ENCODE data around the gene NDRG4.

GRCh38 chr16:58461640-58462039, 38.3 kb upstream of the NDRG4 start:
- TF ChIP-seq POLR2A (IDR thresholded peaks at IDR 0.05), result no peak
- TF ChIP-seq, protein P1, sequence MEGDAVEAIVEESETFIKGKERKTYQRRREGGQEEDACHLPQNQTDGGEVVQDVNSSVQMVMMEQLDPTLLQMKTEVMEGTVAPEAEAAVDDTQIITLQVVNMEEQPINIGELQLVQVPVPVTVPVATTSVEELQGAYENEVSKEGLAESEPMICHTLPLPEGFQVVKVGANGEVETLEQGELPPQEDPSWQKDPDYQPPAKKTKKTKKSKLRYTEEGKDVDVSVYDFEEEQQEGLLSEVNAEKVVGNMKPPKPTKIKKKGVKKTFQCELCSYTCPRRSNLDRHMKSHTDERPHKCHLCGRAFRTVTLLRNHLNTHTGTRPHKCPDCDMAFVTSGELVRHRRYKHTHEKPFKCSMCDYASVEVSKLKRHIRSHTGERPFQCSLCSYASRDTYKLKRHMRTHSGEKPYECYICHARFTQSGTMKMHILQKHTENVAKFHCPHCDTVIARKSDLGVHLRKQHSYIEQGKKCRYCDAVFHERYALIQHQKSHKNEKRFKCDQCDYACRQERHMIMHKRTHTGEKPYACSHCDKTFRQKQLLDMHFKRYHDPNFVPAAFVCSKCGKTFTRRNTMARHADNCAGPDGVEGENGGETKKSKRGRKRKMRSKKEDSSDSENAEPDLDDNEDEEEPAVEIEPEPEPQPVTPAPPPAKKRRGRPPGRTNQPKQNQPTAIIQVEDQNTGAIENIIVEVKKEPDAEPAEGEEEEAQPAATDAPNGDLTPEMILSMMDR (IDR thresholded peaks at IDR 0.05), result no peak
